ENCODE data around the gene TFAP2B.

Gene TFAP2B

GRCh38 chr6:50825375-50826036 is 6.8 kb downstream of the TFAP2B start:
- no peak for DNase-seq

GRCh38 chr6:50826037-50826761 is 7.5 kb downstream of the TFAP2B start:
- no peak for DNase-seq

DNA sequence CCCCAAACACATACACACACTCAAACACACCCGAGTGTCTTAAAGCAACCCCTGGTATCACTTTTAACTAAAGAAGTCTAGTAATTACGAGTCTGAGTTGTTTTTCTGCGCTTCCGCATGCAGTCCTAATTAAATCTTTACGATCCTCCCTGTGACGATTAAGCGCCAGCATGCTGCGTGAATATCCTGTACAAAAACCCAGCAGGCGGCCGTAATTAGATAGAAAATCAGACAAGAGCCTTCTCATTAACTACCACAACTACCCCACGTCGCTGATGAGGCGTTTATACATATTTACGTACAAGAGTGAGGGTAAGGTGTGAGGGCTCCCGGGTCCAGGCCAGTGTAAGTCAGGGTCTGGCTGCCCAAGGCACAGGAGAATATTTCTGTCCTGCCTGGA is 8.1 kb downstream of the TFAP2B start:
- DNase-seq, result no peak

DNA sequence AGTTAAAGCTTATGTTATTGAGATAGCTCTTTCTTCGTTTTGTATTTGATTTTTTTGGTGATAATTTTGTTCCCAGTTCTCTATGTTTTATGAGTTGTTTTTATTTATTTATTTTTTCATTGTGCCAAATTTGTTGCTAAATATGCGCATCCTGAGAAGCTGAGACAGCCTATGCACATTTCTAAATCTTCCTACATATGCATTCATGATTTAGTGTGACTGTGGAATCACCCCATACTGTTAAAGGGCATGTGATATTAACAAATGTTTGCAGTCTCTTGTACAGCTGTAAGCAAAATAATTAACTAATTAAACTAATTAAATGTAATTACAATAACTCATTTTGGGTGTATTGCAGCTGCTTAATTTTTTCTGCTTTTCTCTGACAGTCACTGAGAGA is 10.4 kb downstream of the TFAP2B start:
- no peak for DNase-seq

- DNase-seq, result no peak
These were observed 11.3 kb downstream of the TFAP2B start for GRCh38 chr6:50829898-50830444.

DNA sequence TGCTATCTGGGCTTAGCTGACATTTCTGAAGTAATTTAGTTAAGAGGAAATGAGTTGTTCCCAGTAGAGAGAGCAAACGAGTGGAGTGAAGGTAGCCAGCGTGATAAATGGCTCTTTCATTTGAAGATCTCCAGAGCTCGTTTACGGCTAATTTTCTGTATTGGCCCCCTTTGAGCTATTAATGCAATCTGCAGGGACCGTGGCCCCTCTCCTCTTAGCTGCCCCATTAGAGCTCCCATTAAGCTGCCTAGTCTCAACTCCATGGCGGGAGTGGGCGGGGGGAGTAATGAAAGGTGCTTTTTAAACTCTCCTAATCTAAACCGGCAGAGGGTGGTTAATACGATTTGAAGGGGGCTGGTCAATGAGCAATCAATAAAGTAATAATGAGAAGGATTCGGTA is 12.5 kb downstream of the TFAP2B start:
- no peak for DNase-seq

- DNase-seq, result no peak
These were observed 14.2 kb downstream of the TFAP2B start for GRCh38 chr6:50832912-50833311.

GRCh38 chr6:50834929-50835410 is 16.3 kb downstream of the TFAP2B start:
- no peak for DNase-seq

GRCh38 chr6:50836231-50836630 is 17.6 kb downstream of the TFAP2B start:
- no peak for DNase-seq

- no peak for DNase-seq
These were observed 19.1 kb downstream of the TFAP2B start for GRCh38 chr6:50837589-50838445.

GRCh38 chr6:50840112-50840810 is 21.6 kb downstream of the TFAP2B start:
- DNase-seq, result no peak

DNA sequence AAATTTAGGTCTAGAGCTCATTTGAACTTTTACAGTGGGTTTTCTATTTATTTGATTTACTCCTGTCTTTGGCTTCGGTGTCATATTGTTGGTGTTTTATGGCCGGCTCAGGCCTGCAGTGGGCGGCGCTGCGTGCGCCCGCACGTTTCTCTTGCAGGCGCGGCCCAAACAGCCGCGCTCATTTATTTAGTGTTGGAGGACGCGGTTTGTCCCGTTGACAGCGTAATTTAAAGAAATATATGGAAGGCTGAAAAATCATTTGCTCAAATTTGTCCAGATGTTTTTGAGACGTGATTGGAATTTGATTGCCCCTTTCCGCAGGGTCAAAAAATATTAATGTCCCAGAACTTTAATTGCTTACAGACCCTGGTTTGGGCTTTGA is 22.1 kb downstream of the TFAP2B start:
- no peak for DNase-seq

- DNase-seq, result no peak
These were observed 23.8 kb downstream of the TFAP2B start for GRCh38 chr6:50842446-50842845.

GRCh38 chr6:50842861-50843384 is 24.3 kb downstream of the TFAP2B start:
- DNase-seq, result no peak

DNA sequence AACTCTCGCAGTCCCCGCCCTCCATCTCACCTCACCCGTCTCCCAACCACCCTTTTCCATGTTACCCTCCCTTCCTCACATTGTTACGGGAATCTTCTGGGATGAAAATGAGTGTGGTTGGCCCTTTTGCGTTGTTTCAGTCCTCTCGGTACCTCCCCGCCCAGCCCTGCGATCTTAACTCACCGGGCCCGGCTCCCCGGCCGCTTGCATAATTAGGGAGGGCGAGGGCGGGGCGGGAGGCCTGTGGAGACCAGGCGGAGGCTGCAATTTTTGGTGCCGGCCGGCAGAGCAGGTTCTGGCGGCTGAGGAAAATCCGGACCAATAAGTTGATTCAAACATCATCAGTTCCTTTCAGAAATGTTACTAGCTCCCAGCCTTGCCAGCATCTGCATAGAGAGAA is 25.2 kb downstream of the TFAP2B start:
- no peak for DNase-seq

- DNase-seq, result no peak
These were observed 26.9 kb downstream of the TFAP2B start for GRCh38 chr6:50845499-50846143.

GRCh38 chr6:50846144-50846851 is 27.6 kb downstream of the TFAP2B start:
- DNase-seq, result no peak

GRCh38 chr6:50846852-50847155 is 28.1 kb downstream of the TFAP2B start:
- no peak for DNase-seq

DNA sequence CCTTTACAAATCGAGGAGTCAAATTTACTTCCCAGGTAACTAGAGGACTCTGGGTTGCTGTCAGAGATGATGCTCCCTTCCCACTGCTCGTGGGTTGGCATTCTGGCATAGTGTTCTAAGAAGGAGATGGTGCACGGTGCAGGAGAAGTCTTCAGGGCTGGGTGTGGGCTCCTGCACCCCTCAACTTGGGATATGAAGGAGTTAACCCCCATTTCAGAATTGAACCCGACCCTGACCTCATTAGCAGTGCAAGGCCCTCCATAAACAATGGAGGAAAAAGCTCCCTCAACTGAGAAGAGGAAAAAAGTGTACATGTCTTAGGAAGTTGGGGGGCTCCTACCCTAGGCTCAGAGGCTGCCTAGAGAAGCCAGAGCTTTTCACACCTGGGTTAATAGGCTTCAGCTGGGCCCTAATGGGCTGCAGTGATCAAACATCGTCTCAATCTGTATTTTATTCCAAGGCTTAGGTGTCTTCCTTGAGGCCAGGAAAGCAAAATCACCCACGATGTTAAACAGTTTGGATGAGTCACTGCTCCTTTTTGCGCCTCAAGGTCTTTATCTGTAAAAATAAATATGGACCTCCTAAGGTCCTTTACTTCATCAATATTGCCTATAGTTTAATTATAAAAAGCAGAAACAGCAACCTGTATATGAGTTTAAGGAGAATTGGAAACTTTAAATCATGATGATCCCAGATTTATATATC is 29.4 kb downstream of the TFAP2B start:
- DNase-seq, result no peak

DNA sequence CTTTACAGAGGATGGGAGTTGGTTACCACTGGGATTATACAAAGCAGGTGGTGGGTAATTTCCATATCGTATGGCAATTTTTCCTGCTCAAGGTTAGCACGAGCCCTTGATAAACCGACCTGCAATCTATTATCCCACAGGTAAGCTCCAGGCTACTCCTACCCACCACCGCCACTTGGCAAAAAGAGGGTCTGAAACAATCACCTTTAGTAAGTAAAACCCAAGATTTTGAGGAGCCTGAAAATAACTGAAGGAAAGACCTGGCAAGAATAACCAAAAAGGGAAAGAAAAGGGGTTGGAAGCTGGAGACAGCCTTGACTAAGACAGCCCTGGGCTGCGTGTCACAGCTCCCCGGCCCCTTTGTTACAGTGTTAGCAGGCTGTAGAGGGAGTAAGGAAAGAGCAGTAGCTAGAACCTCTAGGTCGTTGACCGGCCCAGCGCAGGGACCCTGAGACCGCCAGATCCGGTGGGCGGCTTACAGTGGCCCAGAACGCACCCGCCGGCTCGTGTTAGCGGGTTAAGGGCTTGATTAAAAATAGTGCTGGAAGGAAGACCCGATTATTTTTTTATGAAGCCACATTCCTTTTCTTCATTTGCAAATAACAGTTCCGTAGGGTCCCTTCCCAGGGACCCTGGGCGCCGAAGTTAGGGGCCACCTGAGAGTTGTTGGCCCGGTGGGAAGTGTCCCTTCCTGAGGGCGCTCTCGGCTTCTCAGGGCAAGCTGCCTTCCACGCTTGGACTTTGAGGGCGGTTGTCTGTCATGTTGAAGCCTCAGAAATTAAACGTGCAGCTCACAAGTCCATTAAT is 30.5 kb downstream of the TFAP2B start:
- no peak for DNase-seq

All from GOT3 (cell line).